Neural progenitor cell (in vitro differentiated cells): ENCODE results near the gene INPP4B.

Experiments
- EZH2 ChIP-seq: fragments of 200-600 bp; sonication (generic); IDR thresholded peaks from 2 replicates; pipeline ENCODE4 v1.6.1; 2017; ENCODE audit warnings: antibody characterized with exemption, mild to moderate bottlenecking, moderate library complexity
- EZH2phosphoT487 ChIP-seq: fragments of 200-600 bp; sonication (generic); IDR thresholded peaks from 2 replicates; pipeline ENCODE4 v1.6.1; 2017; ENCODE audit warnings: antibody characterized with exemption
- TF ChIP-seq, protein P1 (sequence below): fragments of 200-600 bp; sonication (generic); IDR thresholded peaks from 2 replicates; pipeline ENCODE4 v1.5.1; 2017; ENCODE audit warnings: antibody characterized with exemption, mild to moderate bottlenecking

DNA sequence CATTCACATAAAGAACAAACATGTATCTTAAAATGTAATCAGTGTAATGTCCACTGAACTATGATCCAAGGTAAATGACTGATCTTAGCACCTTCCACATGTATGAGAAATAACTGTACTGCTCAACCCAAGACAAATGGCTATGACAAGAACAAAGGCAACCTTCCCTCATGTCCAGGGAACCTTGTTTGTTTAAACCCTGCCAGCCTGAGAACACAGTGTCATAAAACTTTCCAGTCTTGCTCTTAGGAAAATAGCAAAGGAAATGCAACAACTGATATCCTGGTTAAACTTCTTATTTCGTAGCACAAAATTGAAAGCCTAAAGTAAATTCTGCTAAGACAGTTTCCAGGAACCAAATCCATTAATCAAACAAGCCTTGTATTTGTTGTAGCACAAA, 715.4 kb downstream of the INPP4B start:
- TF ChIP-seq, protein P1, sequence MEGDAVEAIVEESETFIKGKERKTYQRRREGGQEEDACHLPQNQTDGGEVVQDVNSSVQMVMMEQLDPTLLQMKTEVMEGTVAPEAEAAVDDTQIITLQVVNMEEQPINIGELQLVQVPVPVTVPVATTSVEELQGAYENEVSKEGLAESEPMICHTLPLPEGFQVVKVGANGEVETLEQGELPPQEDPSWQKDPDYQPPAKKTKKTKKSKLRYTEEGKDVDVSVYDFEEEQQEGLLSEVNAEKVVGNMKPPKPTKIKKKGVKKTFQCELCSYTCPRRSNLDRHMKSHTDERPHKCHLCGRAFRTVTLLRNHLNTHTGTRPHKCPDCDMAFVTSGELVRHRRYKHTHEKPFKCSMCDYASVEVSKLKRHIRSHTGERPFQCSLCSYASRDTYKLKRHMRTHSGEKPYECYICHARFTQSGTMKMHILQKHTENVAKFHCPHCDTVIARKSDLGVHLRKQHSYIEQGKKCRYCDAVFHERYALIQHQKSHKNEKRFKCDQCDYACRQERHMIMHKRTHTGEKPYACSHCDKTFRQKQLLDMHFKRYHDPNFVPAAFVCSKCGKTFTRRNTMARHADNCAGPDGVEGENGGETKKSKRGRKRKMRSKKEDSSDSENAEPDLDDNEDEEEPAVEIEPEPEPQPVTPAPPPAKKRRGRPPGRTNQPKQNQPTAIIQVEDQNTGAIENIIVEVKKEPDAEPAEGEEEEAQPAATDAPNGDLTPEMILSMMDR, result no peak
- TF ChIP-seq EZH2, result no peak
- no peak for TF ChIP-seq EZH2phosphoT487
